ENCODE results near the gene AKR1A1. TPM values are rescaled to one million over a fixed set of nuclear protein-coding genes. Genes with fewer than 3 reads are reported as not detected.

Gene AKR1A1
- total and polyA plus RNA-seq, 2 donors (not counting 3 experiments of a cell fraction or from before 2014, with no cell fraction given) = 172 to 227 TPM

DNA sequence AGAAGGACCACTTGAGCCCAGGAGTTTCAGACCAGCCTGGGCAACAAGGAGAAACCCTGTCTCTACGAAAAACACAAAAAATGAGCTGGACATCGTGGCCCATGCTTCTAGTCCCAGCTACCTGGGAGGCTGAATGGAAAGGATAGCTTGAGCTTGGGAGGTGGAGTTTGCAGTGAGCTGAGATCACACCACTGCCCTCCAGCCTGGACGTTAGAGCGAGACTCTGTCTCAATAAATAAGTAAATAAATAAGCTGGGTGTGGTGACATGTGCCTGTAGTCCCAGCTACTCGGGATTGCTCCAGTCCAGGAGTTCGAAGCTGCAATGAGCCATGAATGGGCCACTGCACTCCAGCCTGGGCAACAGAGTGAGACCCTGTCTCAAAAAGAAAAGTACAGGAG, 3.6 kb downstream of the AKR1A1 start:
- BruUV-seq (replicated peaks) = no TSS peak
- Histone ChIP-seq H2AFZ (ENCODE audit: low read depth, low read length) (no peak overlapping the region), H3K27ac (ENCODE audit: insufficient read depth, low read depth, low read length) (no peak overlapping the region), H3K9ac (replicated peaks; ENCODE audit: extremely low read depth, insufficient read depth, low read length) (no peak overlapping the region), H3K4me3 (replicated peaks in 1 of 3; ENCODE audit: insufficient read depth in 1 of 3, low read depth in 1 of 3, low read length in 3 of 3) (no peak overlapping the region), H3K9me1 (replicated peaks; ENCODE audit: control insufficient read depth, extremely low read depth, insufficient read depth, low read length) (no peaks in the 10 kb centered on the region), H3K36me3 (ENCODE audit: control insufficient read depth in 2 of 2, extremely low read depth in 1 of 2, insufficient read depth in 2 of 2, low read length in 2 of 2) (peaks cover 0 to 4% of the 10 kb centered on the region in 2 experiments), H3K9me3 (replicated peaks; ENCODE audit: control insufficient read depth, insufficient read depth, low read length) (no peaks in the 10 kb centered on the region), H3K27me3 (ENCODE audit: control insufficient read depth in 2 of 2, insufficient read depth in 2 of 2, low read length in 2 of 2) (no peaks in the 10 kb centered on the region), H3K4me2 (ENCODE audit: insufficient read depth, low read length) (no peak overlapping the region), H4K20me1 (replicated peaks; ENCODE audit: control insufficient read depth, extremely low read depth, insufficient read depth, low read length) (no peaks in the 10 kb centered on the region), H3K4me1 (ENCODE audit: control insufficient read depth, extremely low read depth, insufficient read depth, low read length) (peaks cover 13% of the 10 kb centered on the region), H3K79me2 (ENCODE audit: control insufficient read depth, insufficient read depth, low read length) (peaks cover 34% of the 10 kb centered on the region)
- intact Hi-C loops (cut with micrococcal nuclease) (no loop called here), dilution Hi-C loops (cut with MboI; ENCODE audit: extremely low pct_ligation_motif_present, low sequenced_read_pairs) (no loop called here)
- DNase-seq (ENCODE audit: low read depth, low spot score) (no peak), FAIRE-seq (no peak)
- TF ChIP-seq, protein P1, sequence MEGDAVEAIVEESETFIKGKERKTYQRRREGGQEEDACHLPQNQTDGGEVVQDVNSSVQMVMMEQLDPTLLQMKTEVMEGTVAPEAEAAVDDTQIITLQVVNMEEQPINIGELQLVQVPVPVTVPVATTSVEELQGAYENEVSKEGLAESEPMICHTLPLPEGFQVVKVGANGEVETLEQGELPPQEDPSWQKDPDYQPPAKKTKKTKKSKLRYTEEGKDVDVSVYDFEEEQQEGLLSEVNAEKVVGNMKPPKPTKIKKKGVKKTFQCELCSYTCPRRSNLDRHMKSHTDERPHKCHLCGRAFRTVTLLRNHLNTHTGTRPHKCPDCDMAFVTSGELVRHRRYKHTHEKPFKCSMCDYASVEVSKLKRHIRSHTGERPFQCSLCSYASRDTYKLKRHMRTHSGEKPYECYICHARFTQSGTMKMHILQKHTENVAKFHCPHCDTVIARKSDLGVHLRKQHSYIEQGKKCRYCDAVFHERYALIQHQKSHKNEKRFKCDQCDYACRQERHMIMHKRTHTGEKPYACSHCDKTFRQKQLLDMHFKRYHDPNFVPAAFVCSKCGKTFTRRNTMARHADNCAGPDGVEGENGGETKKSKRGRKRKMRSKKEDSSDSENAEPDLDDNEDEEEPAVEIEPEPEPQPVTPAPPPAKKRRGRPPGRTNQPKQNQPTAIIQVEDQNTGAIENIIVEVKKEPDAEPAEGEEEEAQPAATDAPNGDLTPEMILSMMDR (IDR thresholded peaks at IDR 0.05; ENCODE audit: extremely low read depth in 1 of 2, insufficient read depth in 1 of 2, low read depth in 1 of 2, low read length in 2 of 2) = no peak
- TF ChIP-seq POLR2A (IDR thresholded peaks at IDR 0.05; ENCODE audit: low read depth, low read length) = no peak
- POLR2A ChIA-PET = interaction anchor here (0.9 to 4.9 kb wide), 2 partner anchors 9 to 33 kb away, joined by 3 to 52 read pairs; partner anchors contain the start of gene PRDX1
- CTCF ChIA-PET = interaction anchor here (1.2 to 2.1 kb wide), 3 partner anchors 10 to 41 kb away, joined by 4 to 12 read pairs (median 5); no protein-coding TSS in a partner anchor

DNA sequence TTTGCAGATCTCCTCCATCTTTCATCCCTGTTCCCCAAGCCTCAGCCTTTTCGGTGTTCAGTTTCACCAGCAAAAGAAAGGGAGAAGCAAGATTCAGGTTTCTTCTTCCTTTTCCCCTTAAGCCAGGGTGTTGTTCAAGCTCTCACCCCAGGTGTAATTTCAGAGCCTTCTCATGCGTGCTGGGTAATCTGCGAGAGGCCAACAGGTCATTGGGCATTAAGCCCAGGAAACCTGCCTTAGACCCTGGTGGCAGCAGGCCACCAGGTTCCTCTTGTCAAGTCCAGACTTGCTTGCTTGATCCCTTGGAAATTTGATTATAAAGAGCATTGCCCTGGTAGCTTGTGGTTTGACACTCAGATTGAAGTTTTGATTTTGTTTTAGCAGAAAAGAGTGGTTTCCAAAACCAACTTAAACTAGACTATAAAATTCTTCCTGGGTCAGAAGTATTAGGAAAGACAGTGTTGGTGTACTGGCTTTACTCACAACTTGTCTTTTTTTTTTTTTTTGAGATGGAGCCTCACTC, 6.9 kb downstream of the AKR1A1 start:
- Histone ChIP-seq H3K36me3 (ENCODE audit: control insufficient read depth in 2 of 2, extremely low read depth in 1 of 2, insufficient read depth in 2 of 2, low read length in 2 of 2) (peaks cover 2 to 11% of the 10 kb centered on the region in 2 experiments), H3K4me1 (ENCODE audit: control insufficient read depth, extremely low read depth, insufficient read depth, low read length) (no peaks in the 10 kb centered on the region), H3K9me3 (replicated peaks; ENCODE audit: control insufficient read depth, insufficient read depth, low read length) (no peaks in the 10 kb centered on the region), H3K4me3 (replicated peaks in 1 of 3; ENCODE audit: insufficient read depth in 1 of 3, low read depth in 1 of 3, low read length in 3 of 3) (no peak overlapping the region), H3K79me2 (ENCODE audit: control insufficient read depth, insufficient read depth, low read length) (peaks cover 21% of the 10 kb centered on the region), H3K27ac (ENCODE audit: insufficient read depth, low read depth, low read length) (no peak overlapping the region), H4K20me1 (replicated peaks; ENCODE audit: control insufficient read depth, extremely low read depth, insufficient read depth, low read length) (no peaks in the 10 kb centered on the region), H3K27me3 (ENCODE audit: control insufficient read depth in 2 of 2, insufficient read depth in 2 of 2, low read length in 2 of 2) (no peaks in the 10 kb centered on the region), H3K4me2 (ENCODE audit: insufficient read depth, low read length) (no peak overlapping the region), H3K9me1 (replicated peaks; ENCODE audit: control insufficient read depth, extremely low read depth, insufficient read depth, low read length) (no peaks in the 10 kb centered on the region), H2AFZ (ENCODE audit: low read depth, low read length) (no peak overlapping the region), H3K9ac (replicated peaks; ENCODE audit: extremely low read depth, insufficient read depth, low read length) (no peak overlapping the region)
- POLR2A ChIA-PET = interaction anchor here (4.5 kb wide), 1 partner anchor 36 kb away, joined by 27 read pairs; the partner anchor contains the start of gene PRDX1
- no peak for FAIRE-seq
- TF ChIP-seq, protein P1 (IDR thresholded peaks at IDR 0.05; ENCODE audit: extremely low read depth in 1 of 2, insufficient read depth in 1 of 2, low read depth in 1 of 2, low read length in 2 of 2) = no peak
- TF ChIP-seq POLR2A (IDR thresholded peaks at IDR 0.05; ENCODE audit: low read depth, low read length) (no peak), POLR2AphosphoS5 (IDR thresholded peaks at IDR 0.05; ENCODE audit: insufficient read depth, low read depth, low read length) (no peak), FOS (IDR thresholded peaks at IDR 0.05; ENCODE audit: borderline replicate concordance, insufficient read depth, low read length) (no peak), MYC (IDR thresholded peaks at IDR 0.05; ENCODE audit: low read depth, low read length) (no peak), GATA2 (IDR thresholded peaks at IDR 0.05; ENCODE audit: insufficient read depth, insufficient read length, low read depth, low read length) (no peak), EZH2 (IDR thresholded peaks at IDR 0.05; ENCODE audit: borderline replicate concordance, low read depth, low read length, severe bottlenecking) (no peak), JUN (IDR thresholded peaks at IDR 0.05; ENCODE audit: borderline replicate concordance, insufficient read depth, insufficient read length, low read depth) (no peak)
- TF ChIP-seq, protein P2, sequence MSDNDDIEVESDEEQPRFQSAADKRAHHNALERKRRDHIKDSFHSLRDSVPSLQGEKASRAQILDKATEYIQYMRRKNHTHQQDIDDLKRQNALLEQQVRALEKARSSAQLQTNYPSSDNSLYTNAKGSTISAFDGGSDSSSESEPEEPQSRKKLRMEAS (IDR thresholded peaks at IDR 0.05; ENCODE audit: insufficient read depth, insufficient read length) = no peak
- DNase-seq (ENCODE audit: low read depth, low spot score) = no peak
- CTCF ChIA-PET = interaction anchor here (1.1 to 2.2 kb wide), 4 partner anchors 12 to 197 kb away, joined by 3 to 12 read pairs (median 4); no protein-coding TSS in a partner anchor
- dilution Hi-C loops (cut with MboI; ENCODE audit: extremely low pct_ligation_motif_present, low sequenced_read_pairs) = no loop called here
- intact Hi-C loops (cut with micrococcal nuclease) = no loop called here
- no TSS peak for BruUV-seq (replicated peaks)

All from endothelial cell of umbilical vein (primary cell).